ENCODE results near the gene PLEKHH3. TPM values are rescaled to one million over a fixed set of nuclear protein-coding genes. Genes with fewer than 3 reads are reported as not detected.

PLEKHH3 gene
- polyA plus RNA-seq, 1 experiment = 9.1 TPM

GRCh38 chr17:42618442-42619150 is 58.2 kb downstream of the PLEKHH3 start:
- no peak overlapping the region for H3K4me3 ChIP-seq (ENCODE audit: low read depth, low read length)
- TF ChIP-seq, protein P1, sequence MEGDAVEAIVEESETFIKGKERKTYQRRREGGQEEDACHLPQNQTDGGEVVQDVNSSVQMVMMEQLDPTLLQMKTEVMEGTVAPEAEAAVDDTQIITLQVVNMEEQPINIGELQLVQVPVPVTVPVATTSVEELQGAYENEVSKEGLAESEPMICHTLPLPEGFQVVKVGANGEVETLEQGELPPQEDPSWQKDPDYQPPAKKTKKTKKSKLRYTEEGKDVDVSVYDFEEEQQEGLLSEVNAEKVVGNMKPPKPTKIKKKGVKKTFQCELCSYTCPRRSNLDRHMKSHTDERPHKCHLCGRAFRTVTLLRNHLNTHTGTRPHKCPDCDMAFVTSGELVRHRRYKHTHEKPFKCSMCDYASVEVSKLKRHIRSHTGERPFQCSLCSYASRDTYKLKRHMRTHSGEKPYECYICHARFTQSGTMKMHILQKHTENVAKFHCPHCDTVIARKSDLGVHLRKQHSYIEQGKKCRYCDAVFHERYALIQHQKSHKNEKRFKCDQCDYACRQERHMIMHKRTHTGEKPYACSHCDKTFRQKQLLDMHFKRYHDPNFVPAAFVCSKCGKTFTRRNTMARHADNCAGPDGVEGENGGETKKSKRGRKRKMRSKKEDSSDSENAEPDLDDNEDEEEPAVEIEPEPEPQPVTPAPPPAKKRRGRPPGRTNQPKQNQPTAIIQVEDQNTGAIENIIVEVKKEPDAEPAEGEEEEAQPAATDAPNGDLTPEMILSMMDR (IDR thresholded peaks at IDR 0.05; ENCODE audit: insufficient read depth, low read depth, low read length) = peak; percentile 17; the same call in 1 of the 2 replicates
- CTCF ChIA-PET = interaction anchor here (1.7 kb wide), 1 partner anchor 62 kb away, joined by 6 read pairs; no protein-coding TSS in a partner anchor
- no peaks in the 10 kb centered on the region for H3K27me3 ChIP-seq (ENCODE audit: control insufficient read depth, insufficient read depth, low read length)
- H3K36me3 ChIP-seq (ENCODE audit: control insufficient read depth, insufficient read depth, low read length) = peaks cover 9% of the 10 kb centered on the region
- POLR2A ChIA-PET = no interaction called here
- DNase-seq (ENCODE audit: low read depth) = no peak

DNA sequence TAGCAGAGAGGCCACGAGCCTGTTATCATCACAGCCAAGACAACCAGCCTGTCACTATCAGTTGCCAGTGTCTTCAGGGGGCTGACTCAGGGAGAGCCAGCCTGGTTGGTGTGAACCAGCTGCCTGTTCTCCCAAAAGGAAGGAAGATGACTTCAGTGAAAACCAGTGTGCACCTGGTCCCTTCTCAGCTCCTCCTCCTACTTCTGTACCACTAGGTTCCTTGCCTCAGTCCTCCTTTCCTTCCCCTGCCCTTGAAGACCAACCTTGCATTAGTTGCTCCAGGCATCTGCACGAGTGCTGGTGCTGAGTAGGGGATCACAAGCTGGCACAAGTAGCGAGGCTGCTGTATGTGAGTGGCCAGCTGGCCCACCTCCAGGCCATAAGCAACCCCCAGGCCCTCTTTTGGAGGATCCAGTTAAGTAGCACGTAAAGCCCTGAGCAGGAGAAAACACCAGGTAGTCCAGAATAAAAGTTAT is 58.8 kb downstream of the PLEKHH3 start:
- POLR2A ChIA-PET = no interaction called here
- Histone ChIP-seq H3K36me3 (ENCODE audit: control insufficient read depth, insufficient read depth, low read length) (peaks cover 11% of the 10 kb centered on the region), H3K4me3 (ENCODE audit: low read depth, low read length) (no peak overlapping the region), H3K27me3 (ENCODE audit: control insufficient read depth, insufficient read depth, low read length) (no peaks in the 10 kb centered on the region)
- no peak for DNase-seq (ENCODE audit: low read depth)
- CTCF ChIA-PET = interaction anchor here (1.7 kb wide), 1 partner anchor 63 kb away, joined by 6 read pairs; no protein-coding TSS in a partner anchor
- TF ChIP-seq, protein P1 (IDR thresholded peaks at IDR 0.05; ENCODE audit: insufficient read depth, low read depth, low read length) = no peak

Small RNAs within 50 kb of the gene (small RNA-seq; reads per million reads assigned to genes)
- gene MIR6780A (ENCODE audit: insufficient read length, low read depth, low replicate concordance) = not detected

Other genes with a start within 250 kb of the PLEKHH3 start
- gene ATP6V0A1, start 218.1 kb downstream of the PLEKHH3 start, polyA plus RNA-seq (2011; rRNA removed) = 22.4 and 37.1 TPM in 2 replicates
- gene NAGLU, start 140.8 kb downstream of the PLEKHH3 start, polyA plus RNA-seq (2011; rRNA removed) = 16.3 and 45.3 TPM in 2 replicates
- 0.49 and 0.54 TPM in 2 replicates for gene HSD17B1, start 124.1 kb downstream of the PLEKHH3 start, polyA plus RNA-seq (2011; rRNA removed)
- 28.6 and 41.5 TPM in 2 replicates for gene COASY, start 114.8 kb downstream of the PLEKHH3 start, polyA plus RNA-seq (2011; rRNA removed)
- gene MLX, start 109.9 kb downstream of the PLEKHH3 start, polyA plus RNA-seq (2011; rRNA removed) = 40.9 and 50.1 TPM in 2 replicates
- 3.4 and 5.8 TPM in 2 replicates for gene PSMC3IP, start 99.3 kb downstream of the PLEKHH3 start, polyA plus RNA-seq (2011; rRNA removed)
- 28.4 and 54.4 TPM in 2 replicates for gene RETREG3, start 67.6 kb downstream of the PLEKHH3 start, polyA plus RNA-seq (2011; rRNA removed)
- 37.2 and 66.1 TPM in 2 replicates for gene TUBG1, start 67.3 kb downstream of the PLEKHH3 start, polyA plus RNA-seq (2011; rRNA removed)
- 11.4 and 15.1 TPM in 2 replicates for gene TUBG2, start 17.7 kb downstream of the PLEKHH3 start, polyA plus RNA-seq (2011; rRNA removed)
- gene CCR10, start 4.8 kb upstream of the PLEKHH3 start, polyA plus RNA-seq (2011; rRNA removed) = 0.91 and 2.3 TPM in 2 replicates
- gene CNTNAP1, start 5.5 kb upstream of the PLEKHH3 start, polyA plus RNA-seq (2011; rRNA removed) = 51.8 and 90.6 TPM in 2 replicates
- 30.4 and 32.0 TPM in 2 replicates for gene EZH1, start 68.0 kb upstream of the PLEKHH3 start, polyA plus RNA-seq (2011; rRNA removed)
- gene RAMP2, start 84.2 kb upstream of the PLEKHH3 start, polyA plus RNA-seq (2011; rRNA removed) = 1.7 and 2.8 TPM in 2 replicates
- gene VPS25, start 96.5 kb upstream of the PLEKHH3 start, polyA plus RNA-seq (2011; rRNA removed) = 143 and 181 TPM in 2 replicates
- gene WNK4, start 103.6 kb upstream of the PLEKHH3 start, polyA plus RNA-seq (2011; rRNA removed) = 2.1 and 2.9 TPM in 2 replicates
- gene COA3, start 121.7 kb upstream of the PLEKHH3 start, polyA plus RNA-seq (2011; rRNA removed) = 82.8 and 91.9 TPM in 2 replicates
- gene CNTD1, start 121.9 kb upstream of the PLEKHH3 start, polyA plus RNA-seq (2011; rRNA removed) = 0.29 and 0.45 TPM in 2 replicates
- 118 and 126 TPM in 2 replicates for gene BECN1, start 147.3 kb upstream of the PLEKHH3 start, polyA plus RNA-seq (2011; rRNA removed)
- gene PSME3, start 156.4 kb upstream of the PLEKHH3 start, polyA plus RNA-seq (2011; rRNA removed) = 65.7 and 101 TPM in 2 replicates
- gene AOC2, start 167.6 kb upstream of the PLEKHH3 start, polyA plus RNA-seq (2011; rRNA removed) = 0.37 and 0.43 TPM in 2 replicates
- gene AOC3, start 174.2 kb upstream of the PLEKHH3 start, polyA plus RNA-seq (2011; rRNA removed) = 0.10 and 0.22 TPM in 2 replicates
- not detected in 2 replicates for gene G6PC1, start 223.8 kb upstream of the PLEKHH3 start, polyA plus RNA-seq (2011; rRNA removed)